ENCODE results near the gene TTBK1.

TTBK1 gene

DNA sequence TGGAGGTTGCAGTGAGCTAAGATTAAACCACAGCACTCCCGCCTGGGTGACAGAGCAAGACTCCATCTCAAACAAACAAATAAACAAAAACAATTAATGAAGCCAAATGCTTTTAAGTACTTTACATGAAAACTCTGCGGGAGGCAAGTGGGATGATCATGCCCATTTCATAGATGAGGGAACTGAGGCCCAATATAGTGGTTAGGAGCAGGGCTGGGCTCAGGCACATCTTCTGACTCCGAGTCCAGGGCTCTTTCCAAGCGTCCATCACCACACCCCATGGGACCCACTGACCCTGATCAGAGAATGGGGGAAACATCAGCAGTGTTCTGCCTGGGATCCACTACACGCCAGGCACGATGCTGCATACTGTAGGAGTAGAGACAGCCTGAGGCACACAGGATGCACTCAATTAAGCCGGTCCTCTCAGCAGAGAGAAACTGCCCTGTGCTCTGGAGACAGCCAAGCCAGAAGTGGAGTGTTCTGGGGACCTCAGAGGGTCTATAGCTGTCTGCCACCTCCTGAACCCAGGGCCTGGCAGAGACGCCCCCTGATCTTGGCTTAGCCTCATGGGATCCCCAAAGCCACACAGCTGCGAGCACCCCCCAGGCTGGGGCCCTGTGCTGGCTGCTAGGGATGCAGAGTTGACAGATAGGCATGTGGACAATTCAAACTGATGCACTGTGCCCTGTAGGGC lies 13.5 kb downstream of the TTBK1 start:
- intact Hi-C loops (cut with DNase I; ENCODE audit: low total_unique reads) = no loop called here
- no peaks in the 10 kb centered on the region for H3K9me3 ChIP-seq
- no peak for DNase-seq
- H3K4me3 ChIP-seq = no peak overlapping the region
- H3K4me1 ChIP-seq = peaks cover 0 to under 1% (median 0%) of the 10 kb centered on the region in 4 donors
- peaks cover 0 to 54% of the 10 kb centered on the region in 2 donors for H3K27me3 ChIP-seq
- H3K36me3 ChIP-seq = no peaks in the 10 kb centered on the region
- TF ChIP-seq, protein P1, sequence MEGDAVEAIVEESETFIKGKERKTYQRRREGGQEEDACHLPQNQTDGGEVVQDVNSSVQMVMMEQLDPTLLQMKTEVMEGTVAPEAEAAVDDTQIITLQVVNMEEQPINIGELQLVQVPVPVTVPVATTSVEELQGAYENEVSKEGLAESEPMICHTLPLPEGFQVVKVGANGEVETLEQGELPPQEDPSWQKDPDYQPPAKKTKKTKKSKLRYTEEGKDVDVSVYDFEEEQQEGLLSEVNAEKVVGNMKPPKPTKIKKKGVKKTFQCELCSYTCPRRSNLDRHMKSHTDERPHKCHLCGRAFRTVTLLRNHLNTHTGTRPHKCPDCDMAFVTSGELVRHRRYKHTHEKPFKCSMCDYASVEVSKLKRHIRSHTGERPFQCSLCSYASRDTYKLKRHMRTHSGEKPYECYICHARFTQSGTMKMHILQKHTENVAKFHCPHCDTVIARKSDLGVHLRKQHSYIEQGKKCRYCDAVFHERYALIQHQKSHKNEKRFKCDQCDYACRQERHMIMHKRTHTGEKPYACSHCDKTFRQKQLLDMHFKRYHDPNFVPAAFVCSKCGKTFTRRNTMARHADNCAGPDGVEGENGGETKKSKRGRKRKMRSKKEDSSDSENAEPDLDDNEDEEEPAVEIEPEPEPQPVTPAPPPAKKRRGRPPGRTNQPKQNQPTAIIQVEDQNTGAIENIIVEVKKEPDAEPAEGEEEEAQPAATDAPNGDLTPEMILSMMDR (IDR thresholded peaks at IDR 0.05) = no peak
- no peak overlapping the region for H3K27ac ChIP-seq

DNA sequence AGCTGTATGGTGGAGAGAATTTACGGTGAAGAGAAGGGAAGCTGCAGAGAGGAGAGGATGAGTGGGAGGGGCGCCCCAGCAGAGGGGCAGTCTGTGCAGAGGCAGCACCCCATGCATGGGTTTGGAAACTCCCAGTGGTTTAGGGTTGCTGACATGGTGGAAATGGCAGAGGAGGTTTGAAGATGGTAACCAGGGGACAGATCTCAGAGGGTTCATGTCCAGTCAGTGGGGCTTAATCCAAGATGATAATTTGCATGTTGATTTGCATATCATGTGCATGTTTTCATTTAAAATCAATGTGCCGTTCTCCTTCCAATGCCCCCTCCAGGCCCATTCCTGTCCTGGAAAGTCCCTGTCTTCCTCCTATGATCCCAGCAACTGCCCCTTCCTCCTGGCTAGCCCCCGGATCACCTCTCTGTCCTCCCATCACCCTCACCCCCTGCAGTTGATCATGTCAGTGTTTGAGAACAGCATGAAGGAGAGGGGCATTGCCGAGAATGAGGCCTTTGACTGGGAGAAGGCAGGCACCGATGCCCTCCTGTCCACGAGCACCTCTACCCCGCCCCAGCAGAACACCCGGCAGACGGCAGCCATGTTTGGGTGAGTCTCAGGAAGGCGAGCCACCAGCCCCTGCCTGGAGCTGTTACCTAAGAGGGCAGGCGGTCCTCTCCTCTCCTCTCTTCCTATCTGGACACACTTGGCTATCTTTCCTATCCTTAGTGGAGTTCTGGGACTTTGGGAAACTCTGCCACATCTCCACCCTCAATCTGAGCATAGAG lies 14.3 kb downstream of the TTBK1 start:
- Histone ChIP-seq H3K27ac (no peak overlapping the region), H3K36me3 (no peaks in the 10 kb centered on the region), H3K9me3 (no peaks in the 10 kb centered on the region), H3K4me3 (no peak overlapping the region), H3K27me3 (peaks cover 0 to 48% of the 10 kb centered on the region in 2 donors), H3K4me1 (no peaks in the 10 kb centered on the region)
- intact Hi-C loops (cut with DNase I; ENCODE audit: low total_unique reads) = no loop called here
- TF ChIP-seq, protein P1 (IDR thresholded peaks at IDR 0.05) = no peak
- DNase-seq = no peak

DNA sequence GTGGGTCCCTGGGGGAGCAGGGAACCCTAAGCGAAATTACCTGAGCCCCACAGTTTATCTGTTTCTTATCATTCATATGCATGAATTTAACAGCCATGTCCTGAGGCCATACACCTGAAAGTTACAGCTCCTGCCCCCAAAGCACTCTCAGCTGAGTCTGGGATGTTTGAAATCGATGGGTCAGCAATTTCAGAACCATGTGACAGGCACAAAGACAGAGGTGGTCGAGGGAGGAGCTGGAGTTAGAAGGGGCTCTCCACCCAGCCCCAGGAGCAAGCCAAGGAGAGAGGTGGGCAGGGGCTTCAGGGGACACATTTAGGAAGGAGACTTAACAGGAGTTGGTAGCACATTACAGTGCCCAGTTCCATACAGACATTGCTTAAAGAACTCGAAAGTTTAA lies 14.9 kb downstream of the TTBK1 start:
- H3K4me1 ChIP-seq = no peaks in the 10 kb centered on the region
- peaks cover 0 to 41% of the 10 kb centered on the region in 2 donors for H3K27me3 ChIP-seq
- H3K9me3 ChIP-seq = no peaks in the 10 kb centered on the region
- H3K4me3 ChIP-seq = no peak overlapping the region
- intact Hi-C loops (cut with DNase I; ENCODE audit: low total_unique reads) = no loop called here
- H3K27ac ChIP-seq = no peak overlapping the region
- TF ChIP-seq, protein P1 (IDR thresholded peaks at IDR 0.05) = no peak
- no peak for DNase-seq
- no peaks in the 10 kb centered on the region for H3K36me3 ChIP-seq

DNA sequence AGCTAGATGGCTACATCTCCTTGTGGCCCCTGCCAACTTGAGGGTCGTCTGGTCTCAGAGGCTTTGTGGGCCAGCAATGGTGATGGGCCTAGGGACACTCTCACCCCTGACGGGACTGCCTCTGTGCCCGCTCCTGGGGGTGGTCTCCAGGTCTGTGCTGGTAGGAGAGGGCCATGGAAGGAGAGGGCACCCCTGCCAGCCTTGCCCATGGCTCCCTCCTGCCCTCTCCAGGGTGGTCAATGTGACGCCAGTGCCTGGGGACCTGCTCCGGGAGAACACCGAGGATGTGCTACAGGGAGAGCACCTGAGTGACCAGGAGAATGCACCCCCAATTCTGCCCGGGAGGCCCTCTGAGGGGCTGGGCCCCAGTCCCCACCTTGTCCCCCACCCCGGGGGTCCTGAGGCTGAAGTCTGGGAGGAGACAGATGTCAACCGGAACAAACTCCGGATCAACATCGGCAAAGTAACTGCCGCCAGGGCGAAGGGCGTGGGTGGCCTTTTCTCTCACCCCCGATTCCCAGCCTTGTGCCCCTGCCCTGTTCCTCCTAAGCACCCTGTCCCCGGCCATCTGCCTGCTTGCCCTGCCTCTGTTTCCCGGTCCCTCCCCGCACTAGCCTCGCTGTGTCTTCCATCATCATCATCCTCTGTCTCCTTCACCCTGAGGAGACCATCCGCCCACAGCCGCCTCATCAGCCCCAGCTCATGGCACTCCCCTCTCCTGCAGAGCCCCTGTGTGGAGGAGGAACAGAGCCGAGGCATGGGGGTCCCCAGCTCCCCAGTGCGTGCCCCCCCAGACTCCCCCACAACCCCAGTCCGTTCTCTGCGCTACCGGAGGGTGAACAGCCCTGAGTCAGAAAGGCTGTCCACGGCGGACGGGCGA lies 15.8 kb downstream of the TTBK1 start:
- Histone ChIP-seq H3K9me3 (no peaks in the 10 kb centered on the region), H3K4me3 (no peak overlapping the region), H3K27me3 (peaks cover 0 to 34% of the 10 kb centered on the region in 2 donors), H3K36me3 (no peaks in the 10 kb centered on the region), H3K27ac (no peak overlapping the region), H3K4me1 (no peaks in the 10 kb centered on the region)
- TF ChIP-seq, protein P1 (IDR thresholded peaks at IDR 0.05) = no peak
- intact Hi-C loops (cut with DNase I; ENCODE audit: low total_unique reads) = no loop called here
- no peak for DNase-seq

DNA sequence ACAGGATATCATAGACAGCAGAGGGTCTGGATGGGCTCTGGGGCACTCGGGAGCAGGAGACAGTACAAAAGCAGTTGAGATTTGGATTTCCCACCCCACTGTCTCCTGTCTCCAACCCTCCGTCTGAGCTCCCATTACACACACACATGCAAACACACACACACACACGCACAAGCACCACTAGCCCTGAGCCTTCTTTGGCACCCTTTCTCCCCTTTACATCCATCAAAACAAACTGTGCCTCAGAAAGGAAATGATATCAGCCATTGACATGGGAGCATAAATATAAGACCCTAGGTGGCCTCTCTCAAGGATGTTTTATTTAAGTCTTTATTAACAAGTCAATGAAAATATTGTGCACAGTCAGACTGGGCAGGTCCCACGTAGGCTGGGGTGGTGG lies 17.5 kb downstream of the TTBK1 start:
- intact Hi-C loops (cut with DNase I; ENCODE audit: low total_unique reads) = loop anchor here (10.0 kb wide), 1 partner anchor 244 kb away; no protein-coding TSS in a partner anchor
- TF ChIP-seq, protein P1 (IDR thresholded peaks at IDR 0.05) = no peak
- no peak overlapping the region for H3K4me3 ChIP-seq
- peaks cover 0 to 18% of the 10 kb centered on the region in 2 donors for H3K27me3 ChIP-seq
- no peak for DNase-seq
- H3K27ac ChIP-seq = no peak overlapping the region
- no peaks in the 10 kb centered on the region for H3K36me3 ChIP-seq
- no peaks in the 10 kb centered on the region for H3K4me1 ChIP-seq
- H3K9me3 ChIP-seq = no peaks in the 10 kb centered on the region
